ENCODE results near the gene PRDM11. TPM values are rescaled to one million over a fixed set of nuclear protein-coding genes. Genes with fewer than 3 reads are reported as not detected.

The PRDM11 gene
- total RNA-seq, 4 donors from 2014 or later = 4.4 to 10.7 (median 7.0) TPM

GRCh38 chr11:45102810-45103621, 43.4 kb upstream of the PRDM11 start:
- peaks cover 0 to 9% (median 4%) of the 10 kb centered on the region in 4 donors for H3K4me1 ChIP-seq
- H3K4me3 ChIP-seq = no peak overlapping the region
- TF ChIP-seq POLR2A (IDR thresholded peaks at IDR 0.05) = peak in 1 of 2 donors; percentile 21
- TF ChIP-seq CTCF (IDR thresholded peaks at IDR 0.05) = peak; percentile 85 to 97 (median 95)
- peak in 2 of 3 donors; percentile 61 to 77 for DNase-seq
- no peaks in the 10 kb centered on the region for H3K9me3 ChIP-seq
- H3K27me3 ChIP-seq = no peaks in the 10 kb centered on the region
- H3K27ac ChIP-seq = peak overlapping the region in 3 of 4 donors; percentile 6 to 42 (median 36)
- H3K36me3 ChIP-seq = no peaks in the 10 kb centered on the region

GRCh38 chr11:45104006-45104789, 42.2 kb upstream of the PRDM11 start:
- peak in 1 of 3 donors; percentile 36 for DNase-seq
- Histone ChIP-seq H3K4me1 (peaks cover 0 to 9% (median 4%) of the 10 kb centered on the region in 4 donors), H3K36me3 (no peaks in the 10 kb centered on the region), H3K4me3 (no peak overlapping the region), H3K27ac (no peak overlapping the region), H3K9me3 (no peaks in the 10 kb centered on the region), H3K27me3 (no peaks in the 10 kb centered on the region)
- TF ChIP-seq CTCF (IDR thresholded peaks at IDR 0.05) (no peak), POLR2A (IDR thresholded peaks at IDR 0.05) (no peak)

- peaks cover 0 to 9% (median 4%) of the 10 kb centered on the region in 4 donors for H3K4me1 ChIP-seq
- H3K27ac ChIP-seq = no peak overlapping the region
- no peaks in the 10 kb centered on the region for H3K9me3 ChIP-seq
- peak in 1 of 3 donors; percentile 14 for DNase-seq
- H3K27me3 ChIP-seq = no peaks in the 10 kb centered on the region
- H3K4me3 ChIP-seq = no peak overlapping the region
- TF ChIP-seq CTCF (IDR thresholded peaks at IDR 0.05) (no peak), POLR2A (IDR thresholded peaks at IDR 0.05) (no peak)
- no peaks in the 10 kb centered on the region for H3K36me3 ChIP-seq
These were observed 41.7 kb upstream of the PRDM11 start for GRCh38 chr11:45104790-45105084.

GRCh38 chr11:45105233-45105983, 41.0 kb upstream of the PRDM11 start:
- Histone ChIP-seq H3K4me3 (no peak overlapping the region), H3K4me1 (peaks cover 0 to 9% (median 4%) of the 10 kb centered on the region in 4 donors), H3K27me3 (no peaks in the 10 kb centered on the region), H3K27ac (no peak overlapping the region), H3K36me3 (no peaks in the 10 kb centered on the region), H3K9me3 (no peaks in the 10 kb centered on the region)
- DNase-seq = peak; percentile 59 to 84 (median 81)
- no peak for TF ChIP-seq POLR2A (IDR thresholded peaks at IDR 0.05)
- TF ChIP-seq CTCF (IDR thresholded peaks at IDR 0.05) = peak; percentile 86 to 95 (median 91)

- H3K4me1 ChIP-seq = peaks cover 0 to 9% (median 4%) of the 10 kb centered on the region in 4 donors
- H3K27ac ChIP-seq = no peak overlapping the region
- no peaks in the 10 kb centered on the region for H3K27me3 ChIP-seq
- no peak overlapping the region for H3K4me3 ChIP-seq
- no peaks in the 10 kb centered on the region for H3K9me3 ChIP-seq
- DNase-seq = peak in 1 of 3 donors; percentile 44
- TF ChIP-seq CTCF (IDR thresholded peaks at IDR 0.05) (no peak), POLR2A (IDR thresholded peaks at IDR 0.05) (no peak)
- H3K36me3 ChIP-seq = no peaks in the 10 kb centered on the region
These were observed 40.5 kb upstream of the PRDM11 start for GRCh38 chr11:45105984-45106375.
